Hepatocyte (in vitro differentiated cells): ENCODE measurements around the gene PYDC1. TPM values are rescaled to one million over a fixed set of nuclear protein-coding genes. Genes with fewer than 3 reads are reported as not detected.

Source experiments
- DNase-seq: peaks from one replicate; pipeline ENCODE4 v3.0.0-alpha.2; 2016; ENCODE audit warnings: low spot score
- H2AFZ ChIP-seq: fragments of 200-600 bp; sonication (generic); 2 replicates; pipeline ENCODE4 v1.6.0; 2016; ENCODE audit warnings: antibody characterized with exemption, mild to moderate bottlenecking
- H3K27ac ChIP-seq: fragments of 200-600 bp; sonication (generic); 2 replicates; pipeline ENCODE4 v1.5.1; 2016; ENCODE audit warnings: mild to moderate bottlenecking
- H3K27me3 ChIP-seq: fragments of 200-600 bp; sonication (generic); 2 replicates; pipeline ENCODE4 v1.6.1; 2016
- H3K36me3 ChIP-seq: fragments of 200-600 bp; sonication (generic); replicated peaks from 2 replicates; pipeline ENCODE4 v1.5.1; 2016; ENCODE audit warnings: low read depth; ENCODE audit not compliant: insufficient read depth
- H3K4me1 ChIP-seq: fragments of 200-600 bp; sonication (generic); 2 replicates; pipeline ENCODE4 v1.5.1; 2016; ENCODE audit warnings: mild to moderate bottlenecking, moderate library complexity; ENCODE audit not compliant: insufficient read depth
- H3K4me2 ChIP-seq: fragments of 200-600 bp; sonication (generic); 2 replicates; pipeline ENCODE4 v1.6.0; 2016
- H3K4me3 ChIP-seq: fragments of 200-600 bp; sonication (generic); 2 replicates; pipeline ENCODE4 v1.5.1; 2016; ENCODE audit warnings: mild to moderate bottlenecking
- H3K79me2 ChIP-seq: fragments of 200-600 bp; sonication (generic); 2 replicates; pipeline ENCODE4 v1.6.0; 2017; ENCODE audit warnings: mild to moderate bottlenecking
- H3K9me2 ChIP-seq: fragments of 200-600 bp; sonication (generic); replicated peaks from 2 replicates; pipeline ENCODE4 v1.6.0; 2017; ENCODE audit warnings: mild to moderate bottlenecking; ENCODE audit not compliant: insufficient read depth
- H3K9me3 ChIP-seq: fragments of 200-600 bp; sonication (generic); 2 replicates; pipeline ENCODE4 v1.5.1; 2016; ENCODE audit warnings: low read depth, mild to moderate bottlenecking
- H4K20me1 ChIP-seq: fragments of 200-600 bp; sonication (generic); 2 replicates; pipeline ENCODE4 v1.6.0; 2016; ENCODE audit warnings: mild to moderate bottlenecking; ENCODE audit not compliant: insufficient read depth, poor library complexity, severe bottlenecking
- EZH2 ChIP-seq: fragments of 200-600 bp; sonication (generic); IDR thresholded peaks from 2 replicates; pipeline ENCODE4 v1.6.1; 2016; ENCODE audit warnings: antibody characterized with exemption, mild to moderate bottlenecking, borderline replicate concordance
- EZH2phosphoT487 ChIP-seq: fragments of 200-600 bp; sonication (generic); IDR thresholded peaks from one replicate; pipeline ENCODE4 v1.6.1; 2018; ENCODE audit warnings: antibody characterized with exemption, mild to moderate bottlenecking, low read depth, moderate library complexity; ENCODE audit not compliant: unreplicated experiment, severe bottlenecking
- WGBS: methylation state at CpG from one replicate; pipeline ENCODE4 v1.1.6; 2016; ENCODE audit warnings: low lambda C conversion rate; ENCODE audit errors: missing lambda C conversion rate; 5-methylcytosine and 5-hydroxymethylcytosine counted together
- polyA plus RNA-seq: library from polyadenylated mRNA; unstranded; fragments of >200 nt; fragmentation: Nextera tagmentation; extraction: Ambion mirVana; gene quantifications from 2 replicates; pipeline ENCODE4 v1.2.1, GENCODE V29; 2016
- total RNA-seq: library from RNA; depleted of rRNA; stranded (reverse); fragments of >200 nt; gene quantifications from 2 replicates; pipeline ENCODE4 v1.2.3, GENCODE V29; 2014
- TF ChIP-seq, protein P1 (sequence below): fragments of 200-600 bp; sonication (generic); IDR thresholded peaks from 2 replicates; pipeline ENCODE4 v1.5.1; 2016; ENCODE audit warnings: antibody characterized with exemption, mild to moderate bottlenecking; ENCODE audit not compliant: poor library complexity

PYDC1 gene
- total and polyA plus RNA-seq, 2 experiments from 2014 or later: not detected

GRCh38 chr16:31253642-31254045 lies 36.7 kb upstream of the PYDC1 start:
- Histone ChIP-seq H3K9me3 (no peaks in the 10 kb centered on the region), H3K4me2 (no peak overlapping the region), H3K79me2 (no peaks in the 10 kb centered on the region), H3K36me3 (no peaks in the 10 kb centered on the region), H3K27ac (no peak overlapping the region), H3K9me2 (no peaks in the 10 kb centered on the region), H2AFZ (no peak overlapping the region), H3K4me3 (no peak overlapping the region), H3K4me1 (no peaks in the 10 kb centered on the region), H4K20me1 (no peaks in the 10 kb centered on the region), H3K27me3 (peaks cover under 1% of the 10 kb centered on the region)
- TF ChIP-seq EZH2 (no peak), EZH2phosphoT487 (no peak)
- TF ChIP-seq, protein P1, sequence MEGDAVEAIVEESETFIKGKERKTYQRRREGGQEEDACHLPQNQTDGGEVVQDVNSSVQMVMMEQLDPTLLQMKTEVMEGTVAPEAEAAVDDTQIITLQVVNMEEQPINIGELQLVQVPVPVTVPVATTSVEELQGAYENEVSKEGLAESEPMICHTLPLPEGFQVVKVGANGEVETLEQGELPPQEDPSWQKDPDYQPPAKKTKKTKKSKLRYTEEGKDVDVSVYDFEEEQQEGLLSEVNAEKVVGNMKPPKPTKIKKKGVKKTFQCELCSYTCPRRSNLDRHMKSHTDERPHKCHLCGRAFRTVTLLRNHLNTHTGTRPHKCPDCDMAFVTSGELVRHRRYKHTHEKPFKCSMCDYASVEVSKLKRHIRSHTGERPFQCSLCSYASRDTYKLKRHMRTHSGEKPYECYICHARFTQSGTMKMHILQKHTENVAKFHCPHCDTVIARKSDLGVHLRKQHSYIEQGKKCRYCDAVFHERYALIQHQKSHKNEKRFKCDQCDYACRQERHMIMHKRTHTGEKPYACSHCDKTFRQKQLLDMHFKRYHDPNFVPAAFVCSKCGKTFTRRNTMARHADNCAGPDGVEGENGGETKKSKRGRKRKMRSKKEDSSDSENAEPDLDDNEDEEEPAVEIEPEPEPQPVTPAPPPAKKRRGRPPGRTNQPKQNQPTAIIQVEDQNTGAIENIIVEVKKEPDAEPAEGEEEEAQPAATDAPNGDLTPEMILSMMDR: no peak
- WGBS: 50% methylated on average over 5 of the region's 5 CpGs
- DNase-seq: peak; percentile 38

- 95% methylated on average over 5 of the region's 5 CpGs for WGBS
- Histone ChIP-seq H3K4me3 (no peak overlapping the region), H3K27me3 (peaks cover 4% of the 10 kb centered on the region), H3K27ac (no peak overlapping the region), H2AFZ (no peak overlapping the region), H3K36me3 (no peaks in the 10 kb centered on the region), H3K9me3 (no peaks in the 10 kb centered on the region), H3K9me2 (no peaks in the 10 kb centered on the region), H4K20me1 (no peaks in the 10 kb centered on the region), H3K4me1 (no peaks in the 10 kb centered on the region), H3K4me2 (no peak overlapping the region), H3K79me2 (no peaks in the 10 kb centered on the region)
- DNase-seq: no peak
- TF ChIP-seq, protein P1: no peak
- TF ChIP-seq EZH2: no peak
- TF ChIP-seq EZH2phosphoT487: no peak
Observed at GRCh38 chr16:31251435-31251834, 34.5 kb upstream of the PYDC1 start.

GRCh38 chr16:31250782-31251384 lies 33.9 kb upstream of the PYDC1 start:
- Histone ChIP-seq H3K9me3 (no peaks in the 10 kb centered on the region), H3K4me1 (no peaks in the 10 kb centered on the region), H3K4me2 (no peak overlapping the region), H4K20me1 (no peaks in the 10 kb centered on the region), H3K79me2 (no peaks in the 10 kb centered on the region), H3K27ac (no peak overlapping the region), H3K4me3 (no peak overlapping the region), H2AFZ (no peak overlapping the region), H3K27me3 (peaks cover 10% of the 10 kb centered on the region), H3K36me3 (no peaks in the 10 kb centered on the region), H3K9me2 (no peaks in the 10 kb centered on the region)
- TF ChIP-seq, protein P1: no peak
- TF ChIP-seq EZH2phosphoT487 (no peak), EZH2 (no peak)
- no peak for DNase-seq
- WGBS: 93% methylated on average over 7 of the region's 7 CpGs

DNA sequence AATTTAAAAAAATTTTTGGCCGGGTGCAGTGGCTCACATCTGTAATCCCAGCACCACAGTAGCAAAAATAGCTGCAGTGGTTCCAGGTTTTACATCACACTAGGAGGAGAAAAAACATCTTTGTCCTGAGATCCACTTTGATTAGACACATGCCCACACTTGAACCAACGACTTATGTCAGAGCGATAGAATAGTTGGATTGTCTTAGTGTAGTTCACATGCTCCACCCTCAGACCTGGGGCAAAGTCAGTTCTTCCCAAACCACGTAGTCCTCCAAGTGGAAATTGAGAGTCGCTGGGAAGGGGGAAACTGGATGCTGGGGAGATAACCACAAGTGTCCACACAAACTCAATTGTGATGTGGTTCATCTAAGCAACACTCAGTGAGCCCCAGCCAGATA lies 31.4 kb upstream of the PYDC1 start:
- DNase-seq: no peak
- Histone ChIP-seq H4K20me1 (no peaks in the 10 kb centered on the region), H3K4me2 (no peak overlapping the region), H3K9me2 (no peaks in the 10 kb centered on the region), H3K79me2 (no peaks in the 10 kb centered on the region), H2AFZ (no peak overlapping the region), H3K36me3 (no peaks in the 10 kb centered on the region), H3K27me3 (peaks cover 10% of the 10 kb centered on the region), H3K9me3 (no peaks in the 10 kb centered on the region), H3K4me3 (no peak overlapping the region), H3K27ac (no peak overlapping the region), H3K4me1 (no peaks in the 10 kb centered on the region)
- TF ChIP-seq, protein P1: no peak
- TF ChIP-seq EZH2: no peak
- no peak for TF ChIP-seq EZH2phosphoT487
- 82% methylated on average over 5 of the region's 5 CpGs for WGBS
